ENCODE data around the gene ZEB2.

ZEB2 gene

GRCh38 chr2:144553379-144553778 lies 33.5 kb upstream of the ZEB2 start:
- no peak for TF ChIP-seq CTCF (IDR thresholded peaks at IDR 0.05; ENCODE audit: low read depth, low read length)
- no peak overlapping the region for H3K4me3 ChIP-seq (ENCODE audit: low read depth, low read length)

GRCh38 chr2:144552821-144553220 lies 32.9 kb upstream of the ZEB2 start:
- H3K4me3 ChIP-seq (ENCODE audit: low read depth, low read length), result no peak overlapping the region
- no peak for TF ChIP-seq CTCF (IDR thresholded peaks at IDR 0.05; ENCODE audit: low read depth, low read length)

GRCh38 chr2:144550911-144551310 lies 31.0 kb upstream of the ZEB2 start:
- no peak for TF ChIP-seq CTCF (IDR thresholded peaks at IDR 0.05; ENCODE audit: low read depth, low read length)
- H3K4me3 ChIP-seq (ENCODE audit: low read depth, low read length), result no peak overlapping the region

- no peak overlapping the region for H3K4me3 ChIP-seq (ENCODE audit: low read depth, low read length)
- TF ChIP-seq CTCF (IDR thresholded peaks at IDR 0.05; ENCODE audit: low read depth, low read length), result no peak
Observed at GRCh38 chr2:144550084-144550483, 30.2 kb upstream of the ZEB2 start.

GRCh38 chr2:144548532-144549191 lies 28.7 kb upstream of the ZEB2 start:
- no peak overlapping the region for H3K4me3 ChIP-seq (ENCODE audit: low read depth, low read length)
- TF ChIP-seq CTCF (IDR thresholded peaks at IDR 0.05; ENCODE audit: low read depth, low read length), result no peak

- no peak overlapping the region for H3K4me3 ChIP-seq (ENCODE audit: low read depth, low read length)
- TF ChIP-seq CTCF (IDR thresholded peaks at IDR 0.05; ENCODE audit: low read depth, low read length), result no peak
Observed at GRCh38 chr2:144548088-144548487, 28.2 kb upstream of the ZEB2 start.

GRCh38 chr2:144547494-144547893 lies 27.6 kb upstream of the ZEB2 start:
- no peak for TF ChIP-seq CTCF (IDR thresholded peaks at IDR 0.05; ENCODE audit: low read depth, low read length)
- no peak overlapping the region for H3K4me3 ChIP-seq (ENCODE audit: low read depth, low read length)

Data from WI38 (cell line).